ENCODE data around the gene PLCB4.

DNA sequence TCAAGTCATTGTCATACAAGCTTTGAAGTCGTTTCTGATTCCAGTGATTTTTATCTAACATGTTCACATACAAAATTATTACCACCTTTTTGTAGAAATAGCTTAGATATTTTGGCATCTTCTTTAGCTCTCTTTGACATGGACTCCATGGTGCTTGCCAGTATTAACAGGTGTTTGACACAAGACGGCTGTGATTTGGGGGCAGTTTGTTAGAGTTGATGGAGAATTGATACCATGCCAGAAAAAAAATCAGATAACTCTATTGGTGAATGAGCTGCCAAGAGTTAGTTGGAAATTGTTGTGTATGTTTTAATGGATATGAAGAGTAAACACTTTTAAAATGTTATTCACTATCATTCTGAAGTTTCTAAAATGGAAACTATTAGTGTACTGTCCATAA is 298.9 kb downstream of the PLCB4 start:
- TF ChIP-seq POU2F2 (IDR thresholded peaks at IDR 0.05; ENCODE audit: low read depth, low read length) (no peak), TAF1 (IDR thresholded peaks at IDR 0.05; ENCODE audit: low read depth, low read length) (no peak), POLR2A (IDR thresholded peaks at IDR 0.05; ENCODE audit: low read depth, low read length) (no peak), POLR2AphosphoS5 (IDR thresholded peaks at IDR 0.05; ENCODE audit: low read depth, low read length) (no peak)
